CD4-positive, alpha-beta T cell treated with Interleukin-17A for 4 hours (primary cell): ENCODE measurements around the gene RIN3.

Experiments used
- DNase-seq: peaks from one replicate; pipeline ENCODE4 v3.0.0-alpha.2; 2020; ENCODE audit warnings: mixed read lengths

Gene RIN3

DNA sequence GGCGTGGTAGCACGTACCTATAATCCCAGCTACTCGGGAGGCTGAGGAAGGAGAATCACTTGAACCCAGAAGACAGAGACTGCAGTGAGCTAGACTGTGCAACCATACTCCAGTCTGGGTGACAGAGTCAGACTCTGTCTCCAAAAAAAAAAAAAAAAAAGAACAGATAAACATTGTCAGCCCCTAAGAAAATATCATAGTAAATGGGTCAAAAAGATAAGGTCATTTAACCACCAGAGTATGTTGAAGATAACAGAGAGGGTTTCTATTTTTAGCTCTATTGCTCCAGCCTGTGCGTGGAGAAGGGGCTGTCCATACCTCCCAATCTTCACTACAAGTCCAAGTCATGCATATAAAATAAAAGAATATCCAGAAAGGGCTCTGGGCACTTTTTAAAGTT lies 219.4 kb downstream of the RIN3 start:
- DNase-seq: no peak

DNA sequence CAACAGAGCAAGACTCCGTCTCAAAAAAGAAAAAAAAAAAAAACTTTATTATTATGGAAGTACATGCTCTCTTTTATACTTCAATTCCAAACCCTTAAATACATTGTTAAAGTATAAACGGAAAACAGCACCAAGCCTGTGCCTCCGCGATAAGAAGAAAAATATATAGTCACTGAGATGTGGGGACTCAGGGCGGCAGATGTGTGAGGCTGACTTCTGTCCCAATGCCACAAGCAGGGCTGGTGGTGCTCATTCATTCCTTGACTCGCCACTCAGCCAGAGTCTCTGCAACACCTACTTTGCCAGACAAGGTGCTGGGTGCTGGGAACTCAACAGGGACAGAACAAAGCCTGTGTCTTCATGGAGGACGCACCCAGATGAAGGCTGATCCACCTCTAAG lies 221.0 kb downstream of the RIN3 start:
- no peak for DNase-seq

DNA sequence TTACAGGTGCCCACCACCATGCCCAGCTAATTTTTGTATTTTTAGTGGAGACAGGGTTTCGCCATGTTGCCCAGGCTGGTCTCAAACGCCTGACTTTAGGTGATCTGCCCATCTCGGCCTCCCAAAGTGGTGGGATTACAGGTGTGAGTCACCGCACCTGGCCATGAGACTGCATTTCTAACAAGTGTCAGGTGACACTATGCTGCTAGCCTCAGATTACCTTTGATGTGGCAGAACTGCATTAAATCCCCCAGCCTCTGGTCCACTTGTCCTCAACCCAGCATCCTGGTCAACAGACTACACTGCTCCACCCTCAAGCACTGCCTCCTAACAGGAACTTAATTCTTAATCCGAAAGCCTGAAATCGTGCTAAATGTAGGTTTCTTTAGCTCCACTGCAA lies 221.8 kb downstream of the RIN3 start:
- DNase-seq: no peak

DNA sequence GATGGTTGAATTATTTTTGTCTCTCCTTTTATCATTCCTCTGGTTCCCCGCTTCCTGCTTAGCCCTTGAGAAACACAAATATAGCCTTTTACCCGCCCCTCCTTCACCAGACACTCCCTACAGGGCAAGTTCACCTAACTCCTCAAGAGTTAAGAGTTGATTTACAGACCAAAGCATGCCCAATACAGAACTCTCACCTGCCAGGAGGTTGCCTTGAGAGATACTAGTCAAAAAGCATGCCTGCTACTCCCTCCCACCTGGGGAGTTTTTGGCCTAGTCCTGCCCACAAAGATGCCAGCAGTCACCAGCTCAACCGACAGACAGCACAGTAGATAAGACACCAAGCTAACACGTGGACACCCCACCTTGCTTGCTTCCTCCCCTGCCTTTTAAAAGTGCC lies 223.6 kb downstream of the RIN3 start:
- DNase-seq: no peak

DNA sequence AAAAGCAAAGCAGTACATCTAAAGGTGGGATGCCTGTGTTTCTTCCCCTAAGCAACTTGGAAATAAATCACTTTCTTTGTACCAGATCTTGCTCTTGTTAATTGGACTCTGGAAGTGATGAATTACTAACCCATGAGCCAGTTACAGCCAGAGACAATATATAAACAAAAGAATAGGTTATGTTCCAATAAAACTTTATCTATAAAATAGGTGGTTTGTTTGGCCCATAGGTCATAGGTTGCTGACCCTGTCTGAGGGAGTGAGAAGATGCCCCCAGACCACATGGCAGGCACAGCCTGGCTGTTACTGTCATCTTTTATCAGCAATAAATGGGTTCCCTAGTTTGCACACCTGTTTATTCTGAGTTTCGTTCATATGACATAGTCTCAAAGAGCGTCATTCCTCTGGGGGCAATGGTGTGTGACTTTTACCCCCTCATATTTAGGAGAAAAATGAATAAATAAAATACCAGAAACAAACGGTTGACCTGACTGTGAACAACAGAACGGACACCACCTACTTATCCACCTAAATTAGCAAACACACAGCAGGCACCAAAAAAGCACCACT lies 224.1 kb downstream of the RIN3 start:
- no peak for DNase-seq
